Heart left ventricle (tissue), 16 donors: ENCODE data around the gene ZDHHC14. TPM values are rescaled to one million over a fixed set of nuclear protein-coding genes. Genes with fewer than 3 reads are reported as not detected.

ENCODE experiments used
- ATAC-seq, 4 donors: fragments of 200-7000 bp; cut with Tn5 transposase; one replicate each; pipeline ENCODE4 v1.9.1; 2020 to 2022; ENCODE audit warnings: moderate library complexity in 4 of 4, mild to moderate bottlenecking in 3 of 4, moderate number of reproducible peaks in 1 of 4
- DNase-seq, 5 donors: peaks; one replicate each; pipeline ENCODE4 v3.0.0-alpha.2; 2020
- H3K27ac ChIP-seq, 12 donors: fragments of 200-600 bp; sonication (generic) in 4 of 12; one replicate each; pipeline versions ENCODE4 v1.5.0 to v1.8.0; 2016 to 2022; ENCODE audit warnings: mild to moderate bottlenecking in 2 of 12
- H3K27me3 ChIP-seq, 9 donors: fragments of 200-600 bp; sonication (generic) in 2 of 9; one replicate each; pipeline versions ENCODE4 v1.5.1 to v1.8.0; 2016 to 2022; ENCODE audit warnings: mild to moderate bottlenecking in 3 of 9
- H3K36me3 ChIP-seq, 9 donors: fragments of 200-600 bp; sonication (generic) in 2 of 9; one replicate each; pipeline versions ENCODE4 v1.5.0 to v1.8.0; 2018 to 2022; ENCODE audit warnings: mild to moderate bottlenecking in 2 of 9
- H3K4me1 ChIP-seq, 12 donors: fragments of 200-600 bp; sonication (generic) in 4 of 12; one replicate each; pipeline versions ENCODE4 v1.5.0 to v1.8.0; 2016 to 2022; ENCODE audit warnings: mild to moderate bottlenecking in 3 of 12
- H3K4me3 ChIP-seq, 12 donors: fragments of 200-600 bp; sonication (generic) in 4 of 12; one replicate each; pipeline versions ENCODE4 v1.5.0 to v1.8.0; 2017 to 2022; ENCODE audit warnings: mild to moderate bottlenecking in 9 of 12, moderate library complexity in 4 of 12
- H3K9me3 ChIP-seq, 12 donors: fragments of 200-600 bp; sonication (generic) in 4 of 12; one replicate each; pipeline versions ENCODE4 v1.5.0 to v1.8.0; 2016 to 2022; ENCODE audit warnings: mild to moderate bottlenecking in 1 of 12
- CTCF ChIP-seq, 12 donors: fragments of 200-600 bp; sonication (generic) in 4 of 12; IDR thresholded peaks; one replicate each; pipeline versions ENCODE4 v1.5.0 to v1.8.0; 2018 to 2022; ENCODE audit warnings: antibody characterized with exemption in 12 of 12, mild to moderate bottlenecking in 5 of 12
- POLR2A ChIP-seq, 2 donors: fragments of 450-650 bp; IDR thresholded peaks; one replicate each; pipeline ENCODE4 v1.6.1; 2017; ENCODE audit warnings: antibody characterized with exemption in 2 of 2, mild to moderate bottlenecking in 2 of 2, moderate library complexity in 2 of 2
- WGBS, 4 donors: extraction: QIAGEN DNeasy Blood & Tissue Kit in 2 of 4; methylation state at CpG; one replicate each; pipeline versions ENCODE4 v1.1.5 to v1.1.7; 2013 to 2018; 5-methylcytosine and 5-hydroxymethylcytosine counted together
- intact Hi-C, 10 donors: fragments of 100-400 bp; cut with DNase I; formaldehyde crosslinking; loops; one replicate each; pipeline versions ENCODE4 v1.11.1 to v1.14.2; 2022
- polyA plus RNA-seq, 2 donors: library from polyadenylated mRNA; stranded (reverse); fragments of 200-250 nt; gene quantifications; one replicate each; pipeline ENCODE4 v1.2.3, GENCODE V29; 2013
- total RNA-seq, 9 donors: library from RNA; depleted of rRNA in 2 of 9; stranded (reverse); fragments of >200 nt in 2 of 9; fragmentation: NEBNext Ultra II Directional in 3 of 9; extraction: Animal tissue kit (Norgen Biotek cat#: 25700) in 3 of 9; gene quantifications; one replicate each; pipeline versions ENCODE4 v1.1.0 to v1.2.4, GENCODE V29; 2016 to 2023
- donor health status: ischemic (EF 13 %, LVEDD 7.1; RV severe dilation, severe dysfunction).
- donor health status: healthy with polysubstance abuse.
- donor health status: DM: no; HTN: yes; CAD: no.
- donor health status: DM: no; HTN: no; CAD: no.
- donor health status: ischemic (EF 25% LVEDD 6.9; RV normal size, moderate dysfunction).
- donor health status: ischemic (EF 25% LVEDD 5.7; RV mildly dilated, moderate dysfunction).
- donor health status: healthy.
- donor health status: DM: yes; HTN: yes; CAD: no.
- donor health status: ischemic (EF 35%, LVEDD 5.7; RV mildly dilated, moderate dysfunction).
- donor health status: nonischemic (EF 11% LVEDD 7.7; RV severe dilation, severe dysfunction).
- donor health status: DM: yes; HTN: yes; CAD: no.
- donor health status: PGD.
- donor health status: ischemic (EF 29% LVEDD 5.4; RV normal size, mild dysfunction).
- donor health status: nonischemic (EF 23%, LVEDD 6.1; RV moderate dilation, normal function).

The ZDHHC14 gene
- total and polyA plus RNA-seq, 11 donors = 7.0 to 25.8 (median 15.4) TPM

- no peak for ATAC-seq
- 96 to 97% (median 96%) methylated on average over 8 of the region's 8 CpGs for WGBS, 4 donors
Measured at GRCh38 chr6:157721830-157722229, 340.8 kb downstream of the ZDHHC14 start.

DNA sequence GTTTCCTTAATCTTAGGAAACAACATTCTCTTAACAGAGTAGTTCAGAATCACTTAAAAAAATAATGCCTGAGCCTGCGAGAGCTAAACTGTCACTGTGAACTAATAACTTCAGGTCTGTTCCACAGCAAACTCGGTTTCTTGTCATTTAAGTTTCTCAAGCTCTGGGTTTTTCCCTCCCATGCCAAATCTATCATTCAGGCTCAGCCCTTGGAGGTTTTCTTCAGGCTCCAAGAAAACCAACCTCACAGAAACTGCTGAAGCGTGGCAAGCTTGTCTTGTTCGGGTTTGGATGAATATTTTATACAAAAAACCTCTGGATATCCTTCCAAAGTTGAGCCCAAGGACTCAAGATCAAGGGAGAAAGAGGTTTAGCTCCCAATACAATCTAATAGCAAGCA is 342.4 kb downstream of the ZDHHC14 start:
- Histone ChIP-seq H3K27ac (no peak overlapping the region), H3K36me3 (no peaks in the 10 kb centered on the region), H3K4me3 (no peak overlapping the region), H3K4me1 (peaks cover 0 to 31% (median 9%) of the 10 kb centered on the region in 12 donors), H3K9me3 (peaks cover 0 to 25% (median 10%) of the 10 kb centered on the region in 12 donors), H3K27me3 (no peaks in the 10 kb centered on the region)
- no peak for DNase-seq
- WGBS, 4 donors = 87 to 90% (median 88%) methylated on average over 4 of the region's 4 CpGs
- TF ChIP-seq POLR2A (IDR thresholded peaks at IDR 0.05) (no peak), CTCF (IDR thresholded peaks at IDR 0.05) (no peak)
- no peak for ATAC-seq
- intact Hi-C loops = no loop called here

More at GRCh38 chr6:157721830-157722229, 340.8 kb downstream of the ZDHHC14 start:
- peaks cover 0 to 25% (median 10%) of the 10 kb centered on the region in 12 donors for H3K9me3 ChIP-seq
- H3K4me3 ChIP-seq = no peak overlapping the region
- intact Hi-C loops = no loop called here
- no peaks in the 10 kb centered on the region for H3K36me3 ChIP-seq
- TF ChIP-seq POLR2A (IDR thresholded peaks at IDR 0.05) (no peak), CTCF (IDR thresholded peaks at IDR 0.05) (no peak)
- no peaks in the 10 kb centered on the region for H3K27me3 ChIP-seq
- no peak overlapping the region for H3K27ac ChIP-seq
- peaks cover 0 to 21% (median 3%) of the 10 kb centered on the region in 12 donors for H3K4me1 ChIP-seq
- no peak for DNase-seq

- Histone ChIP-seq H3K4me1 (peaks cover 0 to 31% (median 9%) of the 10 kb centered on the region in 12 donors), H3K9me3 (peaks cover 0 to 25% (median 10%) of the 10 kb centered on the region in 12 donors), H3K36me3 (no peaks in the 10 kb centered on the region), H3K27me3 (no peaks in the 10 kb centered on the region), H3K27ac (no peak overlapping the region), H3K4me3 (no peak overlapping the region)
- DNase-seq (no peak), ATAC-seq (no peak)
- WGBS, 4 donors = 87 to 90% (median 90%) methylated on average over 5 of the region's 5 CpGs
- TF ChIP-seq CTCF (IDR thresholded peaks at IDR 0.05) (no peak), POLR2A (IDR thresholded peaks at IDR 0.05) (no peak)
- intact Hi-C loops = no loop called here
Measured at GRCh38 chr6:157724138-157724820, 343.3 kb downstream of the ZDHHC14 start.

DNA sequence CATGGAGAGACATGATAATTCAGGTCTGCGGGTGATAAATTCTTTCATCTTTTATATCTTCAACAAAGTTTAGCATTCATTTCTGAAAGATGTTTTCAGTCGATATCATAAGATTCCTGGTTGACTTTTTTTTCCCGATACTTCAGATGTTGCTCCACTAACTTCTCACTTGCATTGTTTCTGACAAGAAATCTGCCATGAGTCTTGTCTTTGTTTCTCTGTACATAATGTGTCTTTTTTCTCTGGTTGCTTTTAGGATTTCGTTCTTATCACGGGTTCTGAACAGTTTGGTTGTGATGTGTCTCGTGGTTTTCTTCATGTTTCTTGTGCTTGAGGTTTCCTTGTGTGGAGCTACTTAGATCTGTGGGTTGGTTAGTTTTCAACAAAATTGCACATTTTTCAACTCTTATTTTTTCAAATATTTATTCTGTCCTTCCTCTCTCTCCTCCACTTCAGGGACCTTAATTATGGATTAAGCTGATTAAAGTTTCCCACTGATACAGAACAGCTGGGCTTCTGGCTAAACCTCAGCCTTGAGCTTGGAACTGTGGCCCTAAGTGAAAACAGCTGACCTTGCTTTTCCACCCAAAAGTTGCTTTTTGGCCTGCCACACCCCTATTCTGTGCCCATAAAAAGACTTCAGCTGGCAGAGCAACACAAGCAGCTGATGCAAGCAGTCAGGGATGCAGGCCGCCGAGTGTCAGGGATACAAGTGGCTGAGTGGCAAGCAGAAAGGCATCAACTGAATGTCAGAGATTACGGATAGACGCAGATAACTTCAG is 344.2 kb downstream of the ZDHHC14 start:
- intact Hi-C loops = no loop called here
- 87 to 91% (median 89%) methylated on average over 10 of the region's 10 CpGs for WGBS, 4 donors
- no peak overlapping the region for H3K4me3 ChIP-seq
- H3K36me3 ChIP-seq = no peaks in the 10 kb centered on the region
- DNase-seq = peak in 1 of 5 donors; percentile 50
- H3K27ac ChIP-seq = peak overlapping the region in 1 of 12 donors; percentile 21
- H3K27me3 ChIP-seq = no peaks in the 10 kb centered on the region
- H3K4me1 ChIP-seq = peaks cover 0 to 28% (median 7%) of the 10 kb centered on the region in 12 donors
- H3K9me3 ChIP-seq = peaks cover 0 to 25% (median 10%) of the 10 kb centered on the region in 12 donors
- ATAC-seq = peak; percentile 13 to 48 (median 28)
- no peak for TF ChIP-seq CTCF (IDR thresholded peaks at IDR 0.05)
- TF ChIP-seq POLR2A (IDR thresholded peaks at IDR 0.05) = no peak
